K562 (cell line): Measurements from ENCODE around the gene CETN2. TPM values are rescaled to one million over a fixed set of nuclear protein-coding genes. Genes with fewer than 3 reads are reported as not detected.

Experiments used
- CHD4 ChIP-seq: fragments of 200-600 bp; sonication (generic); IDR thresholded peaks from 3 replicates; pipeline ENCODE4 v1.6.1; 2012; ENCODE audit warnings: low read depth, mild to moderate bottlenecking, mixed read lengths, low read length, inconsistent platforms; ENCODE audit not compliant: insufficient read depth, insufficient replicate concordance, poor library complexity, severe bottlenecking
- DDX20 ChIP-seq: fragments of 450-650 bp; IDR thresholded peaks from 2 replicates; pipeline ENCODE4 v1.6.1; 2016; ENCODE audit warnings: missing genetic modification characterization, low read depth, mild to moderate bottlenecking, missing compliant biosample characterization, moderate library complexity
- ERF ChIP-seq: fragments of 450-650 bp; formaldehyde crosslinking; IDR thresholded peaks from 2 replicates; pipeline ENCODE4 v1.4.0; 2020; ENCODE audit warnings: mild to moderate bottlenecking, mixed read lengths
- FOXJ2 ChIP-seq: fragments of 200-800 bp; sonication (Bioruptor generic); IDR thresholded peaks from 2 replicates; pipeline ENCODE4 v1.6.1; 2016; ENCODE audit warnings: missing genetic modification characterization, missing compliant biosample characterization
- GABPA ChIP-seq: fragments of 200-800 bp; sonication (Bioruptor generic); conservative IDR thresholded peaks from 2 replicates; pipeline ENCODE4 v1.6.1; 2016; ENCODE audit warnings: low read depth, missing genetic modification characterization, missing compliant biosample characterization
- GABPB1 ChIP-seq: sonication (generic); formaldehyde crosslinking; IDR thresholded peaks from 2 replicates; pipeline ENCODE4 v1.8.0; 2022; ENCODE audit warnings: mild to moderate bottlenecking, missing genetic modification reagents
- GTF2F1 ChIP-seq: IDR thresholded peaks from 2 replicates; pipeline ENCODE4 v1.6.1; 2011; ENCODE audit warnings: low read depth, low read length, improper control_type of control experiment
- HDAC1 ChIP-seq, 2 experiments: fragments of 450-650 bp; IDR thresholded peaks; 2 replicates each; pipeline ENCODE4 v1.6.1; 2016 to 2017; ENCODE audit warnings: inconsistent platforms in 1 of 2, mild to moderate bottlenecking in 1 of 2, moderate library complexity in 1 of 2
- LARP7 ChIP-seq: fragments of 450-650 bp; IDR thresholded peaks from 2 replicates; pipeline ENCODE4 v1.6.1; 2016
- MAX ChIP-seq: sonication (generic); formaldehyde crosslinking; IDR thresholded peaks from 2 replicates; pipeline ENCODE4 v1.9.0; 2022; ENCODE audit warnings: mild to moderate bottlenecking, missing genetic modification reagents
- MEF2D ChIP-seq: conservative IDR thresholded peaks from 2 replicates; pipeline ENCODE4 v1.6.1; 2016; ENCODE audit warnings: low read depth, missing genetic modification characterization, missing compliant biosample characterization
- MEIS2 ChIP-seq: fragments of 450-650 bp; IDR thresholded peaks from 2 replicates; pipeline ENCODE4 v1.6.1; 2014; ENCODE audit warnings: mild to moderate bottlenecking; ENCODE audit not compliant: partially characterized antibody
- NBN ChIP-seq: fragments of 450-650 bp; IDR thresholded peaks from 2 replicates; pipeline ENCODE4 v1.6.1; 2016; ENCODE audit warnings: low read depth, mild to moderate bottlenecking
- NFYB ChIP-seq: IDR thresholded peaks from 2 replicates; pipeline ENCODE4 v1.6.1; 2011; ENCODE audit warnings: mild to moderate bottlenecking, moderate library complexity; ENCODE audit not compliant: insufficient read length; ENCODE audit errors: extremely low read depth
- NRF1 ChIP-seq, 2 experiments: fragments of 450-650 bp; IDR thresholded peaks in 1 of 2; conservative IDR thresholded peaks in 1 of 2; 2 replicates each; pipeline ENCODE4 v1.6.1; 2014; ENCODE audit warnings: mild to moderate bottlenecking in 2 of 2
- POLR2AphosphoS5 ChIP-seq: IDR thresholded peaks from 2 replicates; pipeline ENCODE4 v1.6.1; 2011; ENCODE audit warnings: mild to moderate bottlenecking, low read depth, low read length, moderate library complexity; ENCODE audit not compliant: control insufficient read depth, insufficient read depth
- RBM25 ChIP-seq: fragments of 200-400 bp; formaldehyde crosslinking; IDR thresholded peaks from 2 replicates; pipeline ENCODE4 v1.6.1; 2018; ENCODE audit warnings: low read length, low read depth, moderate library complexity; ENCODE audit not compliant: severe bottlenecking
- RBM34 ChIP-seq: fragments of 200-400 bp; formaldehyde crosslinking; IDR thresholded peaks from 2 replicates; pipeline ENCODE4 v1.6.1; 2018; ENCODE audit warnings: low read length, borderline replicate concordance; ENCODE audit not compliant: insufficient read depth
- RNF219 ChIP-seq: fragments of 250-450 bp; sonication (Bioruptor Pico); IDR thresholded peaks from 2 replicates; pipeline ENCODE4 v1.5.0; 2022; ENCODE audit warnings: mild to moderate bottlenecking
- SP1 ChIP-seq: sonication (generic); formaldehyde crosslinking; IDR thresholded peaks from 2 replicates; pipeline ENCODE4 v1.8.1; 2022; ENCODE audit warnings: mild to moderate bottlenecking, missing genetic modification reagents
- U2AF1 ChIP-seq: fragments of 200-400 bp; formaldehyde crosslinking; optimal IDR thresholded peaks from 2 replicates; pipeline ENCODE3; 2017; ENCODE audit warnings: mild to moderate bottlenecking, low read depth, low read length, moderate library complexity
- U2AF2 ChIP-seq: fragments of 200-400 bp; formaldehyde crosslinking; optimal IDR thresholded peaks from 2 replicates; pipeline ENCODE3; 2017; ENCODE audit warnings: low read depth, mild to moderate bottlenecking, low read length
- ZNF140 ChIP-seq: fragments of 250-450 bp; sonication (Bioruptor Pico); IDR thresholded peaks from 2 replicates; pipeline ENCODE4 v1.8.0; 2021; ENCODE audit warnings: moderate library complexity, mild to moderate bottlenecking, inconsistent platforms
- ZNF324 ChIP-seq: fragments of 250-450 bp; sonication (Bioruptor Pico); IDR thresholded peaks from 2 replicates; pipeline ENCODE4 v1.4.0; 2020; ENCODE audit warnings: mild to moderate bottlenecking
- polyA plus RNA-seq, 8 experiments: library from polyadenylated mRNA; depleted of rRNA in 4 of 8; stranded (reverse) in 5 of 8; unstranded in 3 of 8; fragments of >200 nt; fragmentation: Nextera tagmentation in 2 of 8; fragmentation: Illumina TruSeq in 1 of 8; extraction: Ambion mirVana in 2 of 8; extraction: Trizol in 1 of 8; gene quantifications; 2 replicates each; pipeline versions ENCODE4 v1.2.1 to v1.2.3, GENCODE V29; 2011 to 2014; ENCODE audit warnings: inconsistent platforms in 1 of 8, missing spikeins in 1 of 8
- total RNA-seq, 7 experiments: library from RNA; depleted of rRNA in 6 of 7; stranded (reverse); fragments of >200 nt in 6 of 7; fragmentation: Illumina TruSeq in 2 of 7; extraction: Trizol in 2 of 7; gene quantifications; 2 replicates each; pipeline versions ENCODE4 v1.2.1 to v1.2.3, GENCODE V29; 2011 to 2021; ENCODE audit warnings: low replicate concordance in 1 of 7
- TF ChIP-seq, protein P1 (sequence below): conservative IDR thresholded peaks from 2 replicates; pipeline ENCODE4 v1.6.1; 2011; ENCODE audit warnings: low read depth, mild to moderate bottlenecking, low read length; ENCODE audit not compliant: control insufficient read depth

The CETN2 gene
- total and polyA plus RNA-seq, 9 of the 15 experiments (the other 6 are each of a cell fraction or from before 2014, with no cell fraction given), result 16.7 to 37.1 (median 27.6) TPM

DNA sequence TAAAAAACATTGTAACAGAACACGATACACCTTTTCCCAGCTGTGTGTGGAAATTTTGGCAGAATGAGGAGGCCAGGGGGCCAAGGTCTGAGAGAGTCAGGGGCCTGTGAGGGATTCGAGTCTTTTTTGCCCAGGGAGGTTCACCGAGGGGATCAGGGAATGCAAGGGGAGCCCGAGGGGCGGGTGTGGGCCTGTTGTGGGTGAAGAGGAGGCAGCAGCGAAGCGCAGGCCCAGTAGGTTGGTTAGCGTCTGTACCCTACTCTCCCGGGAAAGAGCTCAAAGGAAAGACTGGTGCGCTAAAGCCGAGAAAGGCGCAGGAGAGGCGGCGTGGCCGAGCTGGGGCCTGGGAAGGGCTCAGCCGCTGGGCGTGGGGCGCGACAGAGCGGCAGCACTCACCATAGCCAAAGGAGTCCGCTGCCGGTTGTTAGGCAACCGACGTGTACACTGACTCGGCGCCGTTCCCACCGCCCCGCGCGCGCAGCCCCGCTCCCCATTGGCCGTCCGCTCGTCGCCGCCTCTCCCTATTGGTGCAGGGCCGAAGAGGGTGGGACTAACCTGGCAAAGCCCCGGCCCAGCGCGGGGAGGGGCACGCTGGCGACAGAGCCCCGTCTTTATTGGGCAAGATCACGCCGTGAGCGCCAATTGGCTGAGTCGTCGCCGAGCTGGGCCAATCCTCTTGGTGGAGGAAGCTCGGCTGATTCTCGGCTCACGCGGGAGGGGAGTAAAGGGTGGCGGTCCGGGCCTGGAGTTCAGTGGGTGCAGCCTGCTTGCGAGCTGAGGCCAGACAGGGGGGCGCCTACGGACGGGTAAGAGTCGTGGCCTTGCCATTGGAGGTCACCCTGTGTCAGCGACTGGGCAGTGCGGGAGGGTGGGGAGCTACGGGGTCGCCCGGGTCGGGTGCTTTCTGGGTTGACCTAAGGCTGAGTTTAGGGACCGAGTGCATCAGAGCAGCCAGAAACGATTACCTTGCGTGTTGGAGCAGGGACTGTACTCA lies at the start of gene CETN2, which contains the start of gene NSDHL (continued):
- TF ChIP-seq, protein P1, sequence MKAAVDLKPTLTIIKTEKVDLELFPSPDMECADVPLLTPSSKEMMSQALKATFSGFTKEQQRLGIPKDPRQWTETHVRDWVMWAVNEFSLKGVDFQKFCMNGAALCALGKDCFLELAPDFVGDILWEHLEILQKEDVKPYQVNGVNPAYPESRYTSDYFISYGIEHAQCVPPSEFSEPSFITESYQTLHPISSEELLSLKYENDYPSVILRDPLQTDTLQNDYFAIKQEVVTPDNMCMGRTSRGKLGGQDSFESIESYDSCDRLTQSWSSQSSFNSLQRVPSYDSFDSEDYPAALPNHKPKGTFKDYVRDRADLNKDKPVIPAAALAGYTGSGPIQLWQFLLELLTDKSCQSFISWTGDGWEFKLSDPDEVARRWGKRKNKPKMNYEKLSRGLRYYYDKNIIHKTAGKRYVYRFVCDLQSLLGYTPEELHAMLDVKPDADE, result peak; percentile 71
- no peak for TF ChIP-seq LARP7
- TF ChIP-seq FOXJ2 (tag), result peak; percentile 90
- TF ChIP-seq POLR2AphosphoS5, result peak; percentile 27; the same call in 1 of the 2 replicates
- TF ChIP-seq NFYB, result peak; percentile 90
- TF ChIP-seq U2AF2, result no peak
- TF ChIP-seq RBM34, result no peak
- peak in 1 of 2 experiments; percentile 85; a peak in 2 of 4 replicates for TF ChIP-seq HDAC1 (IDR thresholded peaks at IDR 0.05)
- no peak for TF ChIP-seq U2AF1
- TF ChIP-seq CHD4, result no peak
- TF ChIP-seq MEF2D (tag), result no peak
- peak; percentile 89; the same call in 1 of the 2 replicates for TF ChIP-seq SP1 (CRISPR knock-in tag)
- TF ChIP-seq RBM25, result peak; percentile 100
- TF ChIP-seq GABPA, result no peak
- peak; percentile 26 for TF ChIP-seq MEIS2
- no peak for TF ChIP-seq DDX20
- TF ChIP-seq ZNF140 (CRISPR knock-in tag), result no peak
- TF ChIP-seq ZNF324, result no peak
- no peak for TF ChIP-seq GTF2F1
- peak; percentile 90 to 92 for TF ChIP-seq NRF1 (conservative IDR thresholded peaks at IDR 0.05 in 1 of 2, IDR thresholded peaks at IDR 0.05 in 1 of 2)
- peak; percentile 64; the same call in 1 of the 2 replicates for TF ChIP-seq GABPB1 (CRISPR knock-in tag)
- TF ChIP-seq MAX, result peak; percentile 55
- no peak for TF ChIP-seq RNF219 (CRISPR knock-in tag)
- no peak for TF ChIP-seq NBN
- no peak for TF ChIP-seq ERF
